Suppressor macrophage (primary cell): Measurements from ENCODE around the gene DEPDC4.
"Not testable (repeated sequence)": the region's sequence is repeated elsewhere in the genome, so short reads cannot be mapped to it uniquely, and the experiment has no call there.

ENCODE experiments used
- DNase-seq, 4 experiments: peaks; one replicate each; pipeline ENCODE4 v3.0.0-alpha.2; 2020 to 2022
- total RNA-seq, 17 experiments: gene quantifications; one replicate each; lab custom pipeline; 2026; ENCODE audit warnings: mixed read lengths in 6 of 17, inconsistent platforms in 3 of 17; lab: John Stamatoyannopoulos, UW

Gene DEPDC4
- 0.13 to 2.9 (median 0.71) reads per million in 17 experiments for total RNA-seq

DNA sequence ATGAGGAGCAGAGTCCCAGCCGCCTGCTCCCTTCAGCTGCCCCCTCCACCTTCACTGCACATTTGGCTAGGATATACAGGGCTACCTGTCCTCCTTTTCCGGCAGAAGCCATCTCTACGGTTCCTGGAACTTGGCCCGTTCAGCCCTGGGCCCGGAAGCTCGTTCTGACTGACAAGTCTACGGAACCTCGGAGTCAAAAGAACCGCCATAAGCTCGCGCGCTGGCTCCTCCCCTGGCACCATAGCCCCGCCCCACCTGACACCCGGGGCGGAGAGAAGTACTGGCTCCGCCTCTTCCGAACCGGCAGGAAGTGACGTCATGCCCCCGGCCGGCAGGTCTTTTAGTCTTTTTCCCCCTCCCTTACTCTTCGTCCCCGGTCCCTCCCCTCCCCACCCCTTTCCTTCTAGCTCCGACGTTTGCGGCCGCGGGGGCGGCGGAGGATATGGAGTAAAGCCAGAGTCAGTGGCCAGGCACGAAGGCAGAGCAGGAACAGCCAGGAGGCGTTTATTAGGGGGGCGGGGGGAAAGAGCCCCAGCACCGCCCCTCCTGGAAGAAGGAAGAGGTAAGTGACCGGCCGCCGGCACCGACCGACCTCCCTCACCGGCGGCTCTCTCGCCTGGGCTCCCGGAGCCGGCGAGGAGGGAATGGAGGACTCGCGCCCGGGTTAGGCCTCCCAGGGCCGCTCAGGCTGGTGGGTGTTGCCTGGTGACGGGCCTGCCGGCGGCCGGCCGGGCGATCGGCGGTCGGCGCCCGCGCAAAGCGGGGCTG is at the start of gene DEPDC4, which contains the start of gene SCYL2:
Gene DEPDC4, minus strand, starts transcription at position 245 of the 768 bp plus-strand sequence. Its CDS starts 3 bp downstream, at position 242.
Gene SCYL2, plus strand, starts transcription at position 343 of the 768 bp plus-strand sequence. CDS start 15,794 bp downstream, outside the sequence.
- DNase-seq, result peak; percentile 98 to 99 (median 99)

DNA sequence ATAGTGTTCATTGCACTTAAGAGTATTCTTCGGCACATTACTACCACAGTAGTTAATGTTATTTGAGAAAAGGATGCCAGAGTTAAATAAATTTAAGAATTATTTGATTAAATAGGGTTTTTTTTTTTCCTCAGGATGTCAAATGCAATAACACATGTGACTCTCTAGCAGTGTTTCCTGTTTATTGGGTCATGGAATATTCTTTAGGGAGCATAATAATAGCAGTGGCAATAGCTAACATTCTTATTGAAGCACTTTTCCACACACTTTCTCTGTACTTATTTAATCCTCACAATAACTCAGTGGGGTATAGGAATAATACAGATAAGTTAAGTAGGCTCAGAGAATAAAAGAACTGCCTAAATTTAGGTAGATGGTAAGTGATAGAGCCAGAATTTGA is 44.4 kb upstream of the DEPDC4 start:
- no peak for DNase-seq

DNA sequence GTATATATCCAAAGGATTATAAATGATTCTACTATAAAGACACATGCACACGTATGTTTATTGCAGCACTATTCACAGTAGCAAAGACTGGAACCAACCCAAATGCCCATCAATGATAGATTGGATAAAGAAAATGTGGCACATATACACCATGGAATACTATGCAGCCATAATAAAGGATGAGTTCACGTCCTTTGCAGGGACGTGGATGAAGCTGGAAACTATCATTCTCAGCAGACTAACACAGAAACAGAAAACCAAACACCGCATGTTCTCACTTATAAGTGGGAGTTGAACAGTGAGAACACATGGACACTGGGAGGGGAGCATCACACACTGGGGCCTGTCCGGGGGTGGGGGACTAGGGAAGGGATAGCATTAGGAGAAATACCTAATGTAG is 41.3 kb upstream of the DEPDC4 start:
- not testable (repeated sequence) for DNase-seq

DNA sequence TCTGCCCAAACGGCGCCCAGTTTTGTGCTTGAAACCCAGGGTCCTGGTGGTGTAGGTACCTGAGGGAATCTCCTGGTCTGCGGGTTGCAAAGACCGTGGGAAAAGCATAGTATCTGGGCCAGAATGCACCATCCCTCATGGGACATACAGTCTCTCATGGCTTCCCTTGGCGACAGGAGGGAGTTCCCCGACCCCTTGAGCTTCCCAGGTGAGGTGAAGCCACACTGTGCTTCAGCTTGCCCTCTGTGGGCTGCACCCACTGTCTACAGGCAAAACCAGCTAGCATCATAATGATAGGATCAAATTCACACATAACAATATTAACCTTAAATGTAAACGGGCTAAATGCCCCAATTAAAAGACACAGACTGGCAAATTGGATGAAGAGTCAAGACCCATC is 37.5 kb upstream of the DEPDC4 start:
- not testable (repeated sequence) for DNase-seq

DNA sequence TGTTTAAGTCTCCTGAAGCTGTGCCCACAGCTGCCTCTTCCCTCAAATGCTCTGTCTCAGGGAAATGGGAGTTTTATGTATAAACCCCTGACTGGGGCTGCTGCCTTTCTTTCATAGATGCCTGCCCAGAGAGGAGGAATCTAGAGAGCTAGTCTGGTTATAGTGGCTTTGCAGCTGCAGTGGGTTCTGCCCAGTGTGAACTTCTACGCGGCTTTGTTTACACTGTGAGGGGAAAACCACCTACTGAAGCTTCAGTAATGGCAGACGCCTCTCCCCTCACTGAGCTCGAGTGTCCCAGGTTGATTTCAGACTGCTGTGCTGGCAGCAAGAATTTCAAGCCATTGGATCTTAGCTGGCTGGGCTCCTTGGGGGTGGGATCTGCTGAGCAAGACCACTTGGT is 37.0 kb upstream of the DEPDC4 start:
- DNase-seq, result no peak

DNA sequence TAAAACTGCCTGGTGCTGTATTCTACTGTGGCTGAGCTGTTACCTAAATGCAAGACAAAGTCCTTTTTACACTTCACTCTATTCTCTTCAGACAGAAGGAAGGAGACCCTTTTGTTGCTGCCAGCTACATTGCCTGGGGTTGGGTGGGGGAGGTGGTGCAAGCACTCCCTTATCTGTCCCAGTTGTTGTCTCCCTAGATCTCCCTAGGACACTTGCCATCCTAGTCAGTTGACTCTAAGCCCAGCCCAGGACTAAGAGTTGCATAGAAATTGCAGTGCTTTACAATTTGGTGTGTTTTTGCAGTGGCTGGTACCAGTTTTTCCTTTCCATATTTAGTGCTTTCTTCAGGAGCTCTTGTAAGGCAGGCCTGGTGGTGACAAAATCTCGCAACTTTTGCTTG is 35.2 kb upstream of the DEPDC4 start:
- no peak for DNase-seq

DNA sequence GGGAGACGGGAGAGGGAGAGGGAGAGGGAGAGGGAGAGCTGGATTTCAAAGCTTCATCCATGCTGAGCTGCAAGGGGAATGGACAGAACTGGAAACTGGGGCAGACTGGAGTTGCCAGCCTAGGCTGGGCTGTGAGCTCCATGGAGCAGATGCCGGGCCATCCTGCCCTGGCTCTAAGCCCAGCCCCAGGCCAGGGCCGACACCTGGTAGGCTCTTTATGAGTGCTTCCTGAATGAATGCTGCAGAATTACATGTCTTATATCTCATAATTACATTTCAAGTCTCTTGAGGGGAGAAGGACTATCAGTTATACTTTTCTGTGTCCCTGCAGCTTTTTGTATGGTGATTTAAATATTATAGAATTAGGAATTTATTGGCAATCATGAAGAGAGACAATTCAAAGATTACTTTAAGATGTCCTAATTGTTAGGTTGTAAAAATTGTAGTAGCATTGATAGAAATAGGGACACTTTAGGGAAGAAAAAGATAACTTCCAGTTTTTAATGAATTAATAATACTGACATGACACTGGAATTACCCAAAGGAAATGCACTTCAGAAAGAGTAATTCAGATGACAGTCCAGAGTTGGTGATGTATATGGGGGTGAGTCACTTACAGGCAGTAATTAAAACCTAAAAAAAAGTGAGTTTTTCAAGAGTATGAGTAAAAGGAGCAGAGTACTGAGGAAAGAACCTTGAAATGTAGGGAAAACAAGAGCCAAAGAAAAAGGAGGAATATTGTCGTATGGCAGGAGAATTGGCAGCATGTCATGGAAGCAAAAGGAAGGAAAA is 29.1 kb upstream of the DEPDC4 start:
- no peak for DNase-seq

DNA sequence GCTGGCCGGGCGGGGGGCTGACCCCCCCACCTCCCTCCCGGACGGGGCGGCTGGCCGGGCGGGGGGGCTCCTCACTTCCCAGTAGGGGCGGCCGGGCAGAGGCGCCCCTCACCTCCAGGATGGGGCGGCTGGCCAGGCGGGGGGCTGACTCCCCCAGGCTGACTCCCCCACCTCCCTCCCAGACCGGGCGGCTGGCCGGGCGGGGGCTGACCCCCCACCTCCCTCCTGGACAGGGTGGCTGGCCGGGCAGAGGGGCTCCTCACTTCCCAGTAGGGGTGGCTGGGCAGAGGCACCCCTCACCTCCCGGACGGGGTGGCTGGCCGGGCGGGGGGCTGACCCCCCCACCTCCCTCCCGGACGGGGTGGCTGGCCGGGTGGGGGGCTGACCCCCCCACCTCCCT is 27.5 kb upstream of the DEPDC4 start:
- not testable (repeated sequence) for DNase-seq

DNA sequence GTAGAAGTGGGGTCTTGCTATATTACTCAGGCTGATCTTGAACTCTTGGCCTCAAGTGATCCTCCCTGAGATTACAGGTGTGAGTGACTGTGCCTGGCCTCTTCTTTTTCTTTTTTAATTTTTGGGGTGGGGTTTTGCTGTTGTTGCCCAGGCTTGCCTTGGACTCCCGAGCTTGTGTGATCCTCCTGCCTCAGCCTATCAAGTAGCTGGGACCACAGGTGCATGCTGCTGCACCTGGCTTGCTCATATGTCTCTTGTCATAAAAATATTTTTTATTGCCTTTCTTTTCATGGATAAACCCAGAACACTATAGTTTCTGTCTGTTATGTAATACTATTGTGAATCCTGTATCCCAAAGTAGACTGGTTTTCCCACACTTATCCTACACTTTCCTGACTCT is 26.1 kb upstream of the DEPDC4 start:
- no peak for DNase-seq

DNA sequence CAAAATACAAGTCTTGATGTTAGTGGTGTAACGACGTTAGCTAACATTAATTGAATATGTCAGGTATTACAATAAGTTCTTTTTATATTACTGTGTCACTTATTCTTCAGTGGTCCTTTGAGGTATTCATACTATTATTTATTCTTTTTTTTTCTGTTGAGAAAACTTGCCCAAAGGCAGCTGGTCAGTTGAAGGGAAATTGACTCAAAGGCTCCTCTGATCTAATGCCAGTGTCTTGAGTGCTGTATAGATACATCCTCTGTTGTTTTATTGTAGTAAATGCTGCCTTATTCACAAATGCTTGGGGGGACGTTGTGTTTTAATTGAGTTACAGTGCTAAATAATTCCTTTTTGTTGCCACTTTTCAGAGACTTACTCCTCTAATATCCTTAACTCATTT is 23.1 kb upstream of the DEPDC4 start:
- no peak for DNase-seq

DNA sequence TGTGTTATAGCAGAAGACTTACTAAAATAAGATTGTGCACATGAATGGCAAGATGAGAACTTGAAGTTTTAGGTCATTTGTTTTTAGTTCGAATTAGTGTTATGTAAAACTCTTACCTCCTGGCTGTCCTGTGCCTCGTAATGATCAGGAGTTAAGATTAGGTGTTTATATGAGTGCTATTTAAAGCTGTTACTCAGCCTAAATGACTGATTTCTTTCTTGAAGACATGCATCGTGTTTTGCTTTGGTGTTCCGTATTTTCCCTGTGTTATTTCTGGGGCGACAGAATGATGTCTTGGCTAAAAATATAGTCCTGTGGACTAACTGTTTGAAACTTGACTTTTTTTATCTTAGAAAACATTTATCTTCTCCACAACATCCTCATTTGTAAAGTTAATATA is 22.2 kb upstream of the DEPDC4 start:
- DNase-seq, result no peak

DNA sequence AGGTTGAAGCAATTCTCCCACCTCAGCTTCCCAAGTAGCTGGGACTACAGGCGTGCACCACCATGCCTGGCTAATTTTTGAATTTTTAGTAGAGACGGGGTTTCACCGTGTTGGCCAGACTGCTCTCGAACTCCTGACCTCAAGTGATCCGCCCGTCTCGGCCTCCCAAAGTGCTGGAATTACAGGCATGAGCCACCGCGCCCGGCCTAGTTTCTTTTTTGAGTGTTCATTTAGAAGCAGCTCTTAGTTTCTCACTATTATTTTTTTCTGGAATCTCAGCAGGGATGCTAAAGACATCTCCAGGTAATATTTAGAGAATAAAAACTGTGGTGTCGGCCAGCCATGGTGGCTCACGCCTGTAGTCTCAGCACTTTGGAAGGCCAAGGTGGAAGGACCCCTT is 17.7 kb upstream of the DEPDC4 start:
- not testable (repeated sequence) for DNase-seq

DNA sequence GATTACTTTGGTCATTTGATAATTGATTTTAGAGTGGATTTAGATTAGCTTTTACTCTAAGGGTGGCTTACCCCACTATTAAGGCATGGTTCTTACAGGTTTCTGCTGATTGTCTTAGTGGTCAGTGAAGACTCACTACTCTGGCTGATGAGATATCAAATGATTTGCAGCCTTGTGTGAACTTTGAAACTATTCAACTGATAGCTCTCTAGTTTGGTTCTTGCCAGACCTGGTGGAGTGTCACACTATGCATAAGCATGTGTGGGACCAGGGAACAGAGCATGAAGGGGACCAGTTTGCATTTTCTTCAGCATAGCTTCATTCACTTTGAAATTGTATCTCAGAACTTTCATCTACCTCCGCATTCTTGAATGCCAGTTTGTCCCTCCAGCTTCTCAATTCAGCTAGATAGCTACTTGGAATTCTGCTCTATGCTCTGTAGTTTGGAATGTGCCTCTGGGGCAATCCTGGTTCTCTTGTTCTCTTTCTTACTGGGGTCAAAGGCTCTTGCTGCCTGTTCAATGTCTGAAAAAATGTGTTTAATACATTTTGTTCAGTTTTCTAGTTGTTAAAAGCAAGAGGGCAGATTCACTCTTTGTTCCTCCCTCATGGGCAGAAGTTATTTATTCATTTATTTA is 12.8 kb upstream of the DEPDC4 start:
- no peak for DNase-seq

DNA sequence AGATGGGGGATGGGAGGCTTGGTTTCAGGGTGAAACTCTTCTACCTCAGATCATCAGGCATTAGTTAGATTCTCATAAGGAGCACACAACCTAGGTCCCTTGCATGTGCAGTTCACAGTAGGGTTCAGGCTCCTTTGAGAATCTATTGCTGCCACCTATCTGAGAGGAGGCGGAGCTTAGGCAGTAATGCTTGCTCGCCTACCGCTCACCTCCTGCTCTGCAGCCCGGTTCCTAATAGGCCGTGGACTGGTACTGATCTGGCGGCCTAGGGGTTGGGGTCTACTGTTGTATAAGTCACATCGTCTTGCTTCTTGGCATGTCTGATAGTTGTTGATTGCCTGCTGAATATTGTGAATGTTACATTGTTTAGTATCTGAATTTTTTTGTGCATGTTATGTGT is 12.3 kb upstream of the DEPDC4 start:
- DNase-seq, result no peak

DNA sequence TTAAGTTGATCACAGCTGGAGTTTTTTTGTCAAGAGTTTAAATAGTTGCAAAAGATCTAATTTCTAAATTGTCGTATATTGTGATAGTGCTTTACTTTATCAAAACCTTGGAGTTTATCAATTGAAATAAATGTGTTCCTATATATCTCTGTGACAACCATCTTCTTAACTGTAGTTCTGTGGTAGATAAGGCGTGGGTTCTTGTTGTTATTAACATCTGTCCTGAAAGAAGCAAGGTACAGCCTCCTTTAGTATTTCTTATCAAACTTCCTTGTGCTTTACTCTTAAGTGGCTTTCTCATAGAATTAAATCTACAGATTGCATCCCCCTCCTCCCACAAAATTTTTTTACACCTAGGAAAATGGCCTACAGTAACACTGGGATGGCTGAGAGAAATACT is 7.4 kb upstream of the DEPDC4 start:
- no peak for DNase-seq

DNA sequence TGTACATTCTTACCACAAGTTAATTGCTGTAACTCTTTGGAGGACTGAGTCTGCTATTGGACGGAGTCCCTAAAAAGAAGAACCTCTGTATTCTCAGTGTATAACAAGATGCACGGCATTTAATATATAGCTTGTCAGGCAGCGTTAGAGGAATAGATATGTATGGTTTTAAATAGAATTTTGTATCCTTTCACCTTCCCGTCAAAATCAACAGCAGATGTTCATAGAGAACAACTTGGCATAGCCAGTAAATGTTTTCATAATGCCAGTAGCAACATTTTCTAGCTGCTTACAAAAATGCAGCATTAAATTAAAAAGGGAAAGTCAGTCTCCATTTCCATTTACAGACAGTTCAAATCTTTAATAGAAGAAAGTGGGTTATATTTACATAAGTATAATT is 6.9 kb upstream of the DEPDC4 start:
- DNase-seq, result no peak

DNA sequence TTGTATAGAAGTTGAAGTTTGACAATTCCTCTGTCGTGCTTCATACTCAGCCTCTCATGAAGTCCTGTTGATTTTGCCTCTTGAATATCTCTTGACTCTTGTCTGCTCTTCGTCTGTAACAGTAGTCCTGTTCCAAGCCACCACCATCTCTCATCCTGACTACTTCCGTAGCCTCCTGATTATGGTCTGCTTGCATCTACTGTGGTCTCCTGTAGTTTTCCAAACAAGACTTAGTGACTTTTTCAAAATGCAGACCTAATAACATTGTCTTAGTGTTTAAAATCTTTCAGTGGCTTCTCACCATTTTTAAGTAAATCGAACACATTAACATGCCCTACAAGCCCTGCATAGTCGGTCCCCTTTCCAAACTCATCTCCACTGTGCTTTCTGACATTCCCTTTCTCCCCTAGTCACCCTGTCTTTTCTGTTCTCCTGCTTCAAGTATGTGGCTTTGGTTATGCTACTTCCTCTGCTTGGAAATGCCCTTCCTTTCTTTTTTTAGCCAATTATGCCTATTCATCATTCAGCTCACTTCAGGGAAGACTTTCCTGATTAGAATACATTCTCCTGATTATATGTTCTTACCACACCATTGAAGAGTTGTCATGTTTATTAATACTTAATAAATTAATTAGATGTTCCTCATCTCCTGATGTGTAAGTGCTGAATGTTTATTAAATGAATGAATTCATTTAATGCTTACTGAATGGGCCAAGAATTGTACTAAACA is 2.1 kb upstream of the DEPDC4 start:
- DNase-seq, result peak in 3 of 4 experiments; percentile 7 to 29 (median 21)

DNA sequence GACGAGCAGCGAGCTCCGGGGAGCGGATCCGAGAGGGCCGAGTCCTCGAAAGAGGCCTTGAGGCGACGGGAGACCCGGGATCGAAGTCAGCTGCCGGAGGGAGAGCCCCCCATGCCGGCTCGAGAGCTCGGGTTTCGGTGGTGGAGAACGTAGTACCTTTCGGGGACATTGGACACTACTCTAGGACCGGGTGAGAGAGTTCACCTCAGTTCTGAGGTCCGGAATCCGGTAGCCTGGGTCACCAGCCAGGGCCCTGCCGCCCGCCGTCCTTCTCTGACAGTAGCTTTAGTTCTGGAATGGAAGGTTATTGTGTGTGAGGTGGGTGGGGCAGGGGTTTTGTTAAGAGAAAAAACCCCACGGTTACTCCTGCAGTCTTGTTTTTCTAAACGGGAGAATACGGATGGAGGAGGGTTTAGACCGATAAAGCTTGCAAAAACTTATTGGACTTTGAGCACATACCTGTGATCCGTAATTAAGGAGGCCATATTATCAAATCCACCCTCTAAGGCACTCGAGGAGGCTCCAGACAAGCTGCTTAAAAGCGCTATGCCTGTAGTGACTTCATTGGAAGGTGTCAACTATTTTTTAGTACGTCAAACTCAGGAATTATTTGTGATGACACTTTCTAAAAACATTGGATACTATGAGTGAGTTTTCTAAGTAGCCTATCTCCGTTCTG is 863 bp upstream of the DEPDC4 start:
- DNase-seq, result peak; percentile 4 to 31 (median 20)

DNA sequence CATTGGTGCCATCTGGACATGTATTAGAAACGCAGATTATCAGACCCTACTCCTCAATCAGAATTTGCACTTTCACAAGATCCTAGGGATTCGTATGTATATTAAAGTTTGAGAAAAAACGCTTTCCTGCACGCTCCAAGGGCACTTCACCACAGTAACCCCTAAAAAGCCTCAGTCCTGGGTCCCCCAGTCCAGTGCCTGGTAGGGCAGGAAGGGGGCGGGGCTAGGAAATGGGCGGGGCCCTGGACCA is 369 bp downstream of the DEPDC4 start:
- DNase-seq, result peak in 2 of 4 experiments; percentile 89 to 92

DNA sequence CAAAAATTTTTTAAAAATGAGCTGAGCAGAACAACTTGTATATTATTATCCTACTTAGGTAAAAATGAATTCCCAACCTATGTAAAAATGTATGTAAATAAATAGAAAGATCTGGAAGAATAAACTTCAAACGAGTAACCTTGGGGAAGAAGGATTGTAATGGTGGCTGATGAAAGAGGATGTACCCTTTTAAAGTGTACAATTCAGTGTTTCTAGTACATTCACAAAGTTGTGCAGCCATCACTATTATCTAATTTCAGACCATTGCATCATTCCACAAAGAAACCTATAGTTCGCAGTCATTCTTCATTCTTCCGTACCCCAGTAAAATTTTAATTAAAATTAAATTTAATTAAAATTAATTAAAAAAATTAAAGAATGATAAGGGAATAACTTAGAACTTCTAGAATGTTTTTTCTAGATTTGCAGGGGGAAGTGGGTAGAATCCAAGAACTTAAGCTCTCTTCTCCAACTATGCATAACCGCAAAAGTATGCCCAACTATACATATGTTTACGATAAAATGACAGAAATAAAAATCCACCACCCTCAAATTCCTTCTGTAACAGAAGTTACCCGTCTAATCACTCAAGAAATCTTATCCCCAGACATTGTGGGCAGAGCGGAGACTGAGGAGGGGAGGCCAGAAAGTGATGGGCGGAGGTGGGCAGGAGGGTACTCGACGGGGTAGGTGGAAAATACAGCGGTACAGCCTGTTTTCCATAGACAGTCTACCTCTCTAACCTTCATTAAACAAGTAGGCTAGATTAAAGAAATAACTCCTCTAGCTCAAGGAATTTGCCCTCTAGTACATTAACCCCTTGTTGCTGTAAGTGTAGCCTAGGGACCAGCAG is 921 bp downstream of the DEPDC4 start:
- no peak for DNase-seq

DNA sequence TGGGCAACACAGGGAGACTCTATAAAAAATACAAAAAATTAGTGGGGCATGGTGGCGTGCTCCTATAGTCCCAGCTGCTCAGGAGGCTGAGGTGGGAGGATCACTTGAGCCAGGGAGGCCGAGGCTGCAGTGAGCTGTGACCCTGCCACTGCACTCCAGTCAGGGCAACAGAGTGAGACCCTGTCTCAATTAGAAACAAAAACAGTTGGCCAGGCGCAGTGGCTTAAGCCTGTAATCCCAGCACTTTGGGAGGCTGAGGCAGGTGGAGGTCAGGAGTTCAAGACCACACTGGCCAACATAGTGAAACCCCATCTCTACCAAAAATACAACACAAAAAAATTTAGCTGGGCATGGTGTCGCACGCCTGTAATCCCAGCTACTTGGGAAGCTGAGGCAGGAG is 1.8 kb downstream of the DEPDC4 start:
- DNase-seq, result not testable (repeated sequence)
